NOMO-1 treated with DMSO at 0.1 percent for 48 hours (cell line): Measurements from ENCODE around the gene FGF23.

Experiments used
- DNase-seq: peaks from one replicate; lab custom pipeline; 2025; ENCODE audit not compliant: unreplicated experiment; lab: John Stamatoyannopoulos, UW

Gene FGF23

DNA sequence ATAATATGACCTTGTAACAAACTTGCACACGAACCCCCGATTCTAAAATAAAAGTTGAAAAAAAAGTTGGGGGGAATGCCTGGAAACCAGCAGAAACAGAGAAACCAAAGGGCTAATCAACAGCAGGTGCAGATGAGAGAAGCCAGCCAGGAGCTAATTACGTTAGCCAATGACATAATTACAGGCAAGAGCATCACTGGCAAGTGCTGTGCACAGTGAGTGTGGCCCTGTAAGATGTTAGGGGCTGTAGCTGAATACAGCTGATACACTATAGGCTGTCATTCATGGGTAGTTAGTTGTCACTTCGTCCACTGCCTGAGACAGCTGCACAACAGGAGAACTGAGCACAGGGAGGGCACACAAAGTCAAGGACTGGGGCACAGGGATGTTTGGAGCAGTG is 7.3 kb upstream of the FGF23 start:
- no peak for DNase-seq

DNA sequence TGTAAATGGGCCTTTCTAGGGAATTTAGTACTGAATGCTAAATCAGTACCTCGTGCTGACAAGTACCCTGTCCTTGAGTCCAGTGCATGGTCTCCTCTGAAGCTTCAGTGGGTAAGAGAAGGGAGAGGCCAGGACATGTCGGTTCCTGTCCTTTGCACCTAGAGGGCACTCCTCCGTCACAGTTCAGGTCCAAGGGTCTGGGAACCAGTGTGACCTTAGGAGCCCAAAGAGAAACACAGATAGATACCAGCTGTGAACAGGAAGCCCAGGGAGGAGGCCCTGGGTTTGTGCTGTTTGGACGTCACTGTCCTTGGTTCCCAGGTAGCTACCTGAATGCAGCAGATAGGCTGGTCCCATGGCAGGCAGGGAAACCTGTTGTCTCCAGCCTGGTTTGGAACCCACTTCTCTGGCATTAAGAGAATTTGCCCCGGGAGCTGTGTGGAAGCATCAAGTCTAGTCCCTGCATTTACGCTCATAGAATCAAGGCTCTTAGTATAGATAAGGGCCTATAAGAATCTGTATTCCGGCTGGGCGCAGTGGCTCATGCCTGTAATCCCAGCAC is 3.9 kb upstream of the FGF23 start:
- peak; percentile 32 for DNase-seq

DNA sequence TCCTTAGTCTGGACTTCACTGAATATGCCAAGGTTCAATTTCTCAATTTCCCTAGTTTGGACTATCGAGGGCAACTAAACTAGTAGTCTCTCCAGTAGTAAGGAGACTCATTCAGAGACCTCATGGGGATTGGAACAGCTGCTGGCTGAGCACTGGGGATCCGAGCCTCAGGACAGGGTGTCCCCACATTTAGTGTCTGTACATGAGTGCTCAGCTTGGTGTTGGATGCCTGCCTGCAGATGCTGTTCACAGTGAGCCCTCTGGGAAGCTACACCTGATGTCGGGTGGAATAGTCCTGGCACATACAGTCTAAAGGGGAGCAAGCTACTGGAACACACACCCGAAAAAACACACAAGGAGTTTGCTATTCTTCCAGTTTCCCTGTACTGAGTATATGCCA is 820 bp upstream of the FGF23 start:
- DNase-seq: no peak

DNA sequence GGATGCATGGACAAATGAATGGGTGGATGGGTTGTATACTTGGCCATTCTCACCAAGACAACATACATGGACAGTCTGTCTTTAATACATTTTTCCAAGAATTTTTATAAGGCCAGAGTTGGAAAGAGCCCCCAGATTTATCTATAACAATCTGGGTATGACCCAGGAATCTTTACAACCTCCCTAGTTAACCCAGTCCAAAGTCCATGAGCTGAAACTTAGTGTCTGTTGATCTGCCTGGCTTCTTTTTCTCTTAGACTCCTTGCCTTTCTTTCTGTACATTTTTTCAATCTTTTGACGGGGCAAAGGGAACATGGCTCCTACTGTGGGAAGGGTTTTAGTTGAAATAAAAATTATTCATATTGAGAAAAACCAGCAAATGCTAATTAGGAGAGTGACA is 740 bp downstream of the FGF23 start:
- no peak for DNase-seq

DNA sequence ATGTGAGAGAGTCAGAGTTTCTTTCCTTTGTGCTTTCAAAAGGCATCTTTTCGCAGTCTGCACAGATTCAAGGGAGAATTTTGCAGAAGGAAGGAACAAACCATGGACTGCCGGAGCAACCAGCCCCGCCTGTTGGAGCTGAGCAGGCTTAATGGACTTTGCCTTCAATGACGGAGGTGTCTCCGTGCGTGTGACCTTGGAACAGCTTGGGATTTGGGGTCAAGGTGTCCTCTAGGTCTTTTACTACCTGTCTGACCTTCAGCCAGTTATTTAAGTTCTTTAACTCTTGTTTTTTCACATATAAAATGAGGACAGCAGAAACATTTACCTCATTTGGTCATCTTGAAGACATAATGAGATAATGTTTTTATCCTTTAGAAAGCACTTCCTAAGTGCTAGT is 4.1 kb downstream of the FGF23 start:
- DNase-seq: no peak

DNA sequence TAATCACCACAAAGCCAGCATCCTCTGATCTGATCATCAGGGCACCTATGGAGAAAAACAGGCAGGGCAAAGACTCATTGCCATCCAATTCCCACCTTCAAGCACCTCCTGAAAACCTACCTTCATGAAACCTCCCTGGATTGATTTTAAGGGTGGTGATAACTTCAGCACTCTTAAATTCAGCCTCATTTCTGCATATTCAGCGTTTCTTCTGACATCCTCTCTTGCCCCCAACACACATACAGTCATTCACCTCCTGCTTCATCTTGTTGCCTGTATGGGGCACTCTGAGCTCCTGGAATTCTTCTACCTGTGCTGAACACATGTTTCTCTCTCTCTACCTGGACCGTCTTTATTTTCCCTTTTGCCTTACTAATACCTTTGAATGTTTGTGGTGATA is 6.9 kb downstream of the FGF23 start:
- no peak for DNase-seq

DNA sequence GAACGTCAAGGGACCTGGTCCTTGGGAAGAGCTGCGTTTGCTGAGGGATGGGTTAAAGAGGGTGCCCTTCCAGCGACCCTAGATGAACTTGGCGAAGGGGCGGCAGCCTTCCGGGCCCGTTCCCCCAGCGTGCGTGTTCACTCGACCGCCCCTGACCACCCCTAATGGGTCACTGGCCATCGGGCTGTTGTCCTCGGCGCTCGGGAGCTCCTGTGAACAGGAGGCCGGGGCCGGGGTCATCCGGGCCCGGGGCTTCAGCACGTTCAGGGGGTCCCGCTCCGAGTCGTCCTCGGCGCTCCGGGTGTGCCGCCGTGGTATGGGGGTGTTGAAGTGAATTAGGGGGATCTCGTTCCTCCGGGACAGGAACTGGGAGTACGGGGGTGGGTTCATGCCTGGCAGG is 9.2 kb downstream of the FGF23 start:
- no peak for DNase-seq

DNA sequence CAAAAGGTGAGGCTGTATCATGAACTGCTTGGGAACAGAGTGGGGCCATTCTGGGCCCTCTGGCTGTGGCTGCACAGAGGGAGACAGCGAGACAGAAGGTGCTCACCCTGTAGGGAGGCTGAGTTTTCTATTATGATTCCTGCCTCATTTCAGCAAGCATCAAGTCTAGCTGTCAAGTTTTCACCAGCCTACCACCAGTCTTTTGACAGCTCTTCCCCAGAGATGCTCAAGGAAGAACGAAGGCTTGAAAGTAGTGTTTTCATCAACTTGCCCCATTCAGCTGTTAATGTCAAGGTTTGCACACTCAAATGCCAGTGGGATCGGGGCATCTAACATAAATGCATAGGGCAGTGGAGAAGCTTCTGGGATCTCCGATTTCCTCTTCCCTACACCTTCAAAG is 10.0 kb downstream of the FGF23 start:
- no peak for DNase-seq

DNA sequence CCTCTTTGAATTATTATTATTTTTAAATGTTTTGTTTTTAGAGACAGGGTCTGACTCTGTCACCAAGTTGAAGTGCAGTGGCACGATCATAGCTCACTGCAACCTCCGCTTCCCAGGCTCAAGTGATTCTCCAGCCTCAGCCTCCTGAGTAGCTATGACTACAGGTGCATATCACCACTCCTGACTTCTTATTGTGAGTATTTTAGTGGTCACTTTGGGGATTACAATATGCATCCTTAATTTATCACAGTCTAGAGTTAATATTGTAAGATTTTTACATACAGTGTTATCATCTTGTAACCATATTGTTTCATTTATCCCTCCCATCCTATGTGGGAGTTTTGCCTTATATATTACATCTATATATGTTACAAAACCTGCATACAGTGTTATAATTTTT is 13.4 kb downstream of the FGF23 start:
- no peak for DNase-seq

DNA sequence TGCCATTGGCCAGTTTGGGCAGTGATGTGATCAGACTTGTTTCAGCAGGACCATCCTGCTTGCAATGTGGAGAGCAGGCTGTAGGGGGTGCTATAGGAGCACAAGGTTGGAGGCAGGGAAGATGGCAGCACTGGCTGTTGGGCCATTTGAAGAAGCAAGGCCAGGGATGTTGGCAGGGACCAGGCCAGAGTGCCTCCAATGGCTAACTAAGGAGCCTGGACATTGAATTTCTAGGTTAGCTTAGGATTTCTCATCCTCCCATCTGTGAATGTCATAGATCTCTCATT is 23.5 kb downstream of the FGF23 start:
- peak; percentile 23 for DNase-seq

DNA sequence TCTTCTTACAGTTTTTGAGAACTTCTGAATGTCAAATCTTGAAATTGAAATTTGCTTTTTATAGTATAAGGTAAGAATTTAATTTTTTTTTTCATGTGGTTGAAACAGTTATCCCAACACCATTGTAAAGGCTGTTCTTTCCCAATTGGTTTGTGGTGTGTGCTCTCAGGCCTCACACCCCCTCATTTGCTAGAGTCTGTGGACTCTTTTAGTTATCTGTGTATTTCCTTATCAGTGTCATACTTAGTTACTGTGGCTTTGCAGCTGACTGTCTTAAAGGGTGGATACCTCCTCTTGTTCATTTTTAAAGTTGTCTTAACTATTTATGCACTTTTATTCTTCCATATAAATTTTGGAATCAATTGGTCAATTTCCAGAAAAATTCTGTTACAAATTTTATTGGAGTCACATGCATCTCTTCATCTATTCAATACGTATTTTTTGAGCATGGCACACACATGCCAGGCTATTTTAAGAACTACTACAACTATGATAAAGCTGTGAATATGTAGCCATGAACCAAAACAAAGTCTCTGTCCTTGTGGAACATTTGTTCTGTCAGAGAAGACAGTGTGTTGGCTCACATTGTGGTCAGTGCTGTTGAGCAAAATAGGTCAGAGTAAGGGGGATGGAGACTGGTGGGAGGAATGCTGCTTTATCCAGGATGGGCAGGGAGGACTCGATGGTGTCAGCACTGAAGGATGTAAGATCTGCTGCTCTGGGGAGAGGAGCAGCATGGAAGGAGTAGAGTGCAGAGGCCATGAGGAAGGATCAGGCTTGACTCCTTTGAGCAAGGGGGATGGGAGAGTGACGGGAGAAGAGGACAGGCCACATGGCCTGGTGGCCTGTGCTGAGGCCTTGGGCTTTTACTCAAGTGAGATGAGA is 24.1 kb downstream of the FGF23 start:
- no peak for DNase-seq

DNA sequence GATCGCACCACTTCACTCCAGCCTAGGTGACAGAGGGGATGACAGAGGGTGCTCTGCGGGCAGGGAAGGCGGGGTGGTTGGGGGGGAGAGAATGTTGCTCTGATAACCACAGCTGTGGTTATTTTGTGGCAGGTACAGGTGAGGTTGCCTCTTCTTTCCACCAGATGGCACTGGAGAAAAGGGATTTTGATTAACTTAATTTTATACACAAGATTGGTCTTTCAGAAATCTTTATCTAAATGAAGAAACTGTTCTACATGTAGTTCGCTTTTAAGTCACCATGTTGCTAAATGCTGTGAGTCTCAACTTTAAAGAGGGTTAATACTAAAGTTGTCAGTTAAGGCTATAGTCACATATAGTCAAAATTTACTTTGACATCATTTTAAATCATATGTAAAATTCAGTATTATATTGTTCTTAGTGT is 25.7 kb downstream of the FGF23 start:
- DNase-seq: no peak

DNA sequence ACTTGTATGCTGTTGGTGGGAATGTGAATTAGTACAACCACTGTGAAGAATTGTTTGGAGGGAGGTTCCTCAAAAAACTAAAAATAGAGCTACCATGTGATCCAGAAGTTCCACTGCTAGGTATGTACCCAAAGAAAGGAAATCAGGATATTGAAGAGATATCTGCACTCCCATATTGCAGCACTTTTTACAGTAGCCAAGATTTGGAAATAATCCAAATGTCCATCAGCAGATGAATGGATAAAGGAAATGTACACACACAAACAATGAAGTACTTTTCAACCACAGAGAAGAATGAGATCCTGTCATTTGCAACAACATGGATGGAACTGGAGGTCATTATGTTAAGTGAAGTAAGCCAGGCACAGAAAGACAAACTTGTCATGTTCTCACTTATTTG is 32.6 kb downstream of the FGF23 start:
- DNase-seq: no peak

DNA sequence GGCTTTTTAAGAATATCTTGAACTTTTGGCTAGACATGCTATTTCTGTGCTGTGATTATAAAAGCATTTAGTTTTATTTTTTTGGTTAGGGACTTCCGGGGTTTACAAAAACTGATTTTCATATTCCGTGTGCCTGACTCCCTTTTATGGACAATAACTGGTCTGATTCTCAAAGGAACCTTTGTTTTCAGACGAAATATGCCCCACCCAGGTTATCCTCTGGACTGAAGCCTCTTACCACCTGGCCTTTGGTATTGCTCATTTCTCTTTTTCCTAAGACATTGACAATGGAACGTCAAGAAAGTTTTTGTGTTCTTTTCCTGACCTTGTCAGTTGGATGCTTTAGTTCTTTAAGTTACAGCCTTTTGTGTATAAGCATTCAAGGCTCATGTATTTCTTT is 47.7 kb downstream of the FGF23 start:
- DNase-seq: no peak

DNA sequence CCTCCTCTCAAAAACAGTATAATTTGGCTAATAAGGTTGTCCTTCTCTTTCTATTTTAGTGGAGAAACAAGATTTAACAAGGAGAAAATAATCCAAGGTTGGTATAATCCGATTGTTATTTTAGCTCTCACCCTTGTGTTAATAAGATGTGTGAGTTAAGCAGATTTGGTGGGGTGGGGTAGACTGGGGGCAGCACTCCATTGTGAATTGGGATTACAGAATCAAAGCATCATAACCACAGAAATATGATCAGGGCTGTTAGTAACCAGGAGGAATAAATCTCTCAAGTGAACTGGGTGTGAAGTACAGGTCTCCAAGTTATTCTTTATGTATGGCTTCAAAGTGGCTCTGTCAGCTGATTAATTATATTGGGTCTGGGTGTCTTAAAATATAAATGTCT is 48.3 kb downstream of the FGF23 start:
- no peak for DNase-seq

DNA sequence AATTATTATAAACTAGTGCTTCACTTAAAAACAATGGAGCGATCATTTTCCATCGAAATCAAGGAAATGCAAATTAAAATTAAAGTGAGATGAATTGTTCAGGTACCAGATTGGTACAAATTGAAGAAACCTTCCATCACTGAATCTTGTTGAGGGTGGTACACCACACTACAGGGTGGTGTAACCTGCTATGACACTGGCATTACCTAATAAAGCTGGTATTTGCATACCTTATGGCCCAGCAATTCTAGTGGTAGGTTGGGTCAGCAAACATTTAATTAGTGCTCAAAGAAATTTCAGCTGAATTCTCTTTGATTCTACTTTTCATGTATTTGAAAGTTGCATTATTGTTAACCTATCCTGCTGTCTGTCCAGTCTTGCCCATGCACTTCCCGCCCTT is 49.3 kb downstream of the FGF23 start:
- DNase-seq: no peak

DNA sequence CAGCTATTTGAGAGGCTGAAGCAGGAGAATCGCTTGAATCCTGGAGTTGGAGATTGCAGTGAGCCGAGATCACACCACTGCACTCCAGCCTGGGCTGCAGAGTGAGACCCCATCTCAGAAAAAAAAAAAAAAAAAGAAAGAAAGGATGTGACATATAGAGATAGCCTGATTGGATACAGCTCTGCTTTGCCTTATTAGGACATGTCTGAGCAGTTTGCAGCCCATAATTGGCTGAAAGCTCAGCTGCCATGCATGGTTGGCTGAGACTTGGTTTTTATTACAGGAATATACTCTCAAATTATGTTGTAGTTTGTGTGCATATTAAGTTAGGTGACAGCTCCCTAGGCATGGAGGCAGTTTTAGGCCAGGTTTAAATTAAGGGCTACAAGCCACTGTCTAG is 52.2 kb downstream of the FGF23 start:
- no peak for DNase-seq

DNA sequence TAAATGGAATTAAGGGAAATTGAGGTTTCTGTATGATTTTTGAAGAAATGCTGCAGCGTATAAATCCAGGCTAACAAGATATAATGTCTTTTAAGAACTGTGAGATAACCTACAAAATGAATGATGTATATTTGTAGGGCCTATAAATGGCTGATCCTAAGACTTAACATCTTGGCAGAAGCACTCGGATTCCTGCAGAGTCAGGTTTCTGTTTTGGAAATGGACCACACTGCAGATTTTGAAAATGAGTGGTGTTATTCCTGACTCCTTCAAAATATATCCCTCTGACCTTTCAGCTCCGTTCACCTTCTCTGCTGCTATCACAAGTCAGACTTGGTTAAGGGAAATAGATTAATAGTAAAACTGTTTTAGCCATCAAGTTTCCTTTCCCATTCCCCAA is 53.5 kb downstream of the FGF23 start:
- DNase-seq: no peak

DNA sequence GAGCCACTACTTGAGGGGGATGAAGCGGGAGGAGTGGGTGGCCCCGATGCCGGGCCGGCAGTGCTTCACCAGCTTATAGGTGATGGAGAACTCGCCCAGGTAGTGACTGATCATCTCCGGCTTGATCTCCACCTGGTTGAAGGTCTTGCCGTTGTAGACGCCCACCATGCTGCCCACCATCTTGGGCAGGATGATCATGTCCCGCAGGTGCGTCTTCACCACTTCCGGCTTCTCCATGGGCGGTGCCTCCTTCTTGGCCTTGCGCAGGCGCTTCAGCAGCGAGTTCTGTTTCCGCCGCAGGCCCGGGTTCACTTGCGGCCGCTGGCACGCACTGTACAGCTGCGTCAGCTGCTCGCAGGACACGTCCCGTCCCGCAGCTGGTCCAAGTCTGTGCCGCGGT is 55.1 kb downstream of the FGF23 start:
- DNase-seq: no peak

DNA sequence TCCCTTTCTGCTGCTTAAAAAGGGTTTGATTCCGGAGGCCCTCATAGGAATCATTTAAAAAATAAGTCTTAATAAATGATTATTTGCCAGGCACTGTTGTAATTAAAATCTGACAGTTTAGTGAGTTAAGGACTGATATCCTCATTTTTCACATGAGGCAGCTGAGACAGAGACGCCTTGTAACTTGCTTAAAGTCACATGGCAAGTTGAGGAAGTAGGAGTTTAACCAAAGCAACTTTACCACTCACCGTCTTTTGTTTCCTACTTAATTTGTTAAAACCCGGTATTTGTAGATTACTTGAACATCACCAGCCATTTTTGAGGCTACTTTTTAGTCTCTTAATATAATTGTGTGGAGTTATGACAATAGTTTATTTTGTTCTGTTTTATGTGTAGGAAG is 56.1 kb downstream of the FGF23 start:
- DNase-seq: peak; percentile 9

DNA sequence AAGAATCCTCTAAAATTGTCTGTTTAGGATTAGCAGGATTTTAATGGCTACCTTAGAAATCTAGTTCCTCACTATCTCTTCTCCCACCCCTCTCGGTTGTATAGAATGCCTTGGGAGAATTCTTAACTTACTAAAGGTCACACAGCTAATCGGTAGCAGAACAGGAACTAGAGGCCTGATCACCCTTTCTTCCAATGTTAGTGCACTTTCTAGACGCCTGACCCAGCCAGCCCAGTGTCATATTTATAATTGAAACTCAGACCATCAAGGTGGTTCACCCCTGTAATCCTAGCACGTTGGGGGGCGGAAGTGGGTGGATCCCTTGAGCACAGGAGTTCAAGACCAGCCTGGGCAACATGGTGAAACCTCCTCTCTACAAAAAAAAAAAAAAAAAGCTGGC is 56.8 kb downstream of the FGF23 start:
- DNase-seq: no peak

DNA sequence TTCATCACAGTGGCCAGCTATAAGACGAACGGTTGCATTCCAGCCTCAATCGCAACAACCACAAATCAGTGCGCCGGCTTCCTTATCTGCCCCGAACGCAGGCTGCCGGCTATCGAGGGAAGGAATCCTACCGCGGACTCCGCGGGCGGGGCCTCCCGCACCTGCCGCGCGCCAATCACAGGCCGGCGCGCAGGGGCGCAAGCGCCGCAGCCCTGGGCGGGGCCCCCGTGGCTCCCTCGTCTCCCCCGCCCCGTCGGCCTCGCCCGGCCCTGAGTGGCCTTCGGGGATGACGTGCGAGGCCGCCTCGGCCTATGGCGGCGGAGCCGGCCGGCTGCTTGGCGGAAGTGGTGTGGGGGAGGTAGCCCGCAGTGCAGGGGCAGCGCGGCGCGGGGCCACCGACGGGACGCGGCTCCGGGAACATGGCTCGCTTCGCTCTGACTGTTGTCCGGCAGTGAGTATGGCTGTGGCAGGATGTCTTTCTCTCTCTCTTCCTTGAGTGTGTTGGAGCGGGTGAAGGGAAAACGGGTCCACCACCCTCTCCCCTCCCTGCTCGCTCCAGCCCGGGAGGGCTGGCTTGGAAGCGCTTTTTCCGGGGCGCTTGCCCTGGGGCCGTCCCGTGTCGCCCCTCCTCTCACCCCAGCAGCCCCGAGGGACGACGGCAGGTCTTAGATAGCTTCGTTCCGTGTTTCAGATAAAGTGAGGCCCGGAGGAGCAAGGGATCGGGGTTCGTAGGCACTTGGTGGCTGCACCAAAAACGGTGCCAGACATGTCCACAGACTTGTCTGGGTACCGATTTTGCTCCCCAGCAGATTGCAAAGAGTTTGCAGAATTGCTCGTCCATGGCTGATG is 58.4 kb downstream of the FGF23 start, which contains the start of gene TIGAR:
Gene TIGAR, plus strand, starts transcription at position 361 of the 849 bp plus-strand sequence. Its CDS starts 59 bp downstream, at position 420.
- peak; percentile 89 for DNase-seq
